HepG2 (cell line): ENCODE measurements around the gene PCDHGA7. TPM values are rescaled to one million over a fixed set of nuclear protein-coding genes. Genes with fewer than 3 reads are reported as not detected.

Source experiments
- ATAC-seq: fragments of 200-7000 bp; cut with Tn5 transposase; 3 replicates; pipeline ENCODE4 v1.9.1; 2020; ENCODE audit warnings: mild to moderate bottlenecking, moderate library complexity
- BruUV-seq: library from RNA; stranded (reverse); fragments of 400-500 nt; replicated peaks from 2 replicates; lab custom pipeline; 2021; lab: Mats Ljungman, UMichigan
- CTCF ChIA-PET: fragments of 300-600 bp; formaldehyde crosslinking; extraction: SDS; loops from one replicate; lab custom pipeline; 2021; ENCODE audit warnings: low total read pairs, inconsistent platforms, low intra/inter-chr PET ratio; lab: Yijun Ruan, JAX
- POLR2A ChIA-PET: fragments of 350-600 bp; sonication (Branson Sonifier 250); formaldehyde crosslinking; loops from one replicate; lab custom pipeline; 2020; ENCODE audit warnings: antibody characterized with exemption, inconsistent platforms; lab: Yijun Ruan, JAX
- DNase-seq: peaks from one replicate; pipeline ENCODE4 v3.0.0-alpha.2; 2015; ENCODE audit warnings: low spot score
- FAIRE-seq: peaks from 3 replicates; lab custom pipeline; 2011; peaks lifted over from hg19 to GRCh38; lab: Jason Lieb, UNC
- H2AFZ ChIP-seq: one replicate; pipeline ENCODE4 v1.6.1; 2011; ENCODE audit warnings: low read length, inconsistent platforms
- H3K27ac ChIP-seq: fragments of 300-600 bp; 3 replicates; pipeline ENCODE4 v1.8.0; 2011; ENCODE audit warnings: mixed run types, mild to moderate bottlenecking, mixed read lengths, low read length, inconsistent platforms; ENCODE audit not compliant: insufficient read depth; ENCODE audit errors: extremely low read length
- H3K27me3 ChIP-seq, 2 experiments: fragments of 200-600 bp in 1 of 2; 2 replicates in 1 of 2; 3 replicates in 1 of 2; pipeline versions ENCODE4 v1.6.0 to v1.8.0; 2011; ENCODE audit warnings: low read length in 2 of 2, mild to moderate bottlenecking in 2 of 2, moderate library complexity in 2 of 2, inconsistent platforms in 1 of 2; ENCODE audit not compliant: insufficient read depth in 2 of 2, control insufficient read depth in 1 of 2
- H3K36me3 ChIP-seq, 2 experiments: fragments of 200-600 bp in 1 of 2; replicated peaks in 1 of 2; 2 replicates in 1 of 2; 3 replicates in 1 of 2; pipeline versions ENCODE4 v1.5.1 to v1.8.0; 2011; ENCODE audit warnings: low read length in 2 of 2, inconsistent platforms in 1 of 2; ENCODE audit not compliant: insufficient read depth in 2 of 2, control insufficient read depth in 1 of 2
- H3K4me1 ChIP-seq: 2 replicates; pipeline ENCODE4 v1.5.1; 2012; ENCODE audit warnings: low read length, inconsistent platforms; ENCODE audit not compliant: insufficient read depth
- H3K4me2 ChIP-seq: 2 replicates; pipeline ENCODE4 v1.6.0; 2011; ENCODE audit warnings: low read depth, low read length, inconsistent platforms
- H3K4me3 ChIP-seq, 3 experiments: fragments of 200-600 bp in 1 of 3; sonication (generic), shearing (Covaris generic) in 1 of 3; replicated peaks in 1 of 3; 2 replicates each; pipeline ENCODE4 v1.5.1; 2011 to 2016; ENCODE audit warnings: low read length in 3 of 3, inconsistent platforms in 2 of 3, low read depth in 2 of 3, mild to moderate bottlenecking in 2 of 3, control low read depth in 1 of 3, mixed read lengths in 1 of 3; ENCODE audit not compliant: insufficient read depth in 1 of 3
- H3K79me2 ChIP-seq: one replicate; pipeline ENCODE4 v1.6.1; 2011; ENCODE audit warnings: low read length, inconsistent platforms; ENCODE audit not compliant: insufficient read depth
- H3K9ac ChIP-seq: 2 replicates; pipeline ENCODE4 v1.6.0; 2011; ENCODE audit warnings: mild to moderate bottlenecking, low read depth, low read length, inconsistent platforms; ENCODE audit not compliant: insufficient read depth
- H3K9me3 ChIP-seq: 2 replicates; pipeline ENCODE4 v1.5.1; 2012; ENCODE audit warnings: mild to moderate bottlenecking, low read length
- H4K20me1 ChIP-seq: 2 replicates; pipeline ENCODE4 v1.6.0; 2011; ENCODE audit warnings: inconsistent platforms, mild to moderate bottlenecking, low read length, moderate library complexity; ENCODE audit not compliant: insufficient read depth
- KDM6A ChIP-seq: IDR thresholded peaks from 2 replicates; pipeline ENCODE4 v1.6.1; 2016; ENCODE audit warnings: low read depth
- NFKB2 ChIP-seq: sonication (generic); formaldehyde crosslinking; IDR thresholded peaks from 2 replicates; pipeline ENCODE4 v1.4.0; 2020; ENCODE audit warnings: missing genetic modification reagents, borderline replicate concordance
- SMC3 ChIP-seq: IDR thresholded peaks from 2 replicates; pipeline ENCODE4 v1.6.1; 2011; ENCODE audit warnings: low read length, improper control_type of control experiment
- ZC3H13 ChIP-seq: sonication (generic); formaldehyde crosslinking; IDR thresholded peaks from 2 replicates; pipeline ENCODE4 v1.8.1; 2023; ENCODE audit warnings: mild to moderate bottlenecking, missing genetic modification reagents, moderate library complexity
- ZNF12 ChIP-seq: sonication (generic); formaldehyde crosslinking; IDR thresholded peaks from 2 replicates; pipeline ENCODE4 v1.5.0; 2020; ENCODE audit warnings: missing genetic modification reagents
- ZNF484 ChIP-seq: sonication (generic); formaldehyde crosslinking; IDR thresholded peaks from 2 replicates; pipeline ENCODE4 v1.5.1; 2020; ENCODE audit warnings: mild to moderate bottlenecking, low read depth, missing genetic modification reagents, borderline replicate concordance
- ZNF530 ChIP-seq: sonication (generic); formaldehyde crosslinking; IDR thresholded peaks from 2 replicates; pipeline ENCODE4 v1.5.0; 2020; ENCODE audit warnings: low read depth, mild to moderate bottlenecking, missing genetic modification reagents
- ZNF7 ChIP-seq: IDR thresholded peaks from 2 replicates; pipeline ENCODE4 v1.6.1; 2016; ENCODE audit warnings: missing biosample characterization, missing genetic modification reagents
- ZNF776 ChIP-seq: sonication (generic); formaldehyde crosslinking; IDR thresholded peaks from 2 replicates; pipeline ENCODE4 v1.4.0; 2020; ENCODE audit warnings: mild to moderate bottlenecking, missing genetic modification reagents
- ZZZ3 ChIP-seq: sonication (generic); formaldehyde crosslinking; IDR thresholded peaks from 2 replicates; pipeline ENCODE4 v1.4.0; 2020; ENCODE audit warnings: missing genetic modification reagents, mild to moderate bottlenecking, borderline replicate concordance
- WGBS: methylation state at CpG from one replicate; pipeline ENCODE4 v1.1.6; 2017; ENCODE audit warnings: low lambda C conversion rate; 5-methylcytosine and 5-hydroxymethylcytosine counted together
- in situ Hi-C: cut with HindIII; loops from 2 replicates; pipeline ENCODE4 v1.10.0; 2017; ENCODE audit warnings: low pct_unique_long_range_greater_than_20kb; ENCODE audit not compliant: extremely low pct_ligation_motif_present
- intact Hi-C: fragments of 100-400 bp; cut with micrococcal nuclease; formaldehyde crosslinking; loops from one replicate; pipeline ENCODE4 v1.10.0; 2022; ENCODE audit not compliant: unreplicated experiment
- polyA plus RNA-seq, 8 experiments: library from polyadenylated mRNA; depleted of rRNA in 3 of 8; stranded (reverse) in 7 of 8; unstranded in 1 of 8; fragments of >200 nt; fragmentation: Illumina TruSeq in 4 of 8; extraction: Trizol in 4 of 8; gene quantifications; 2 replicates each; pipeline versions ENCODE4 v1.2.1 to v1.2.3, GENCODE V29; 2011 to 2016; ENCODE audit warnings: low read depth in 4 of 8, missing spikeins in 1 of 8, mixed read lengths in 1 of 8; ENCODE audit not compliant: insufficient read depth in 1 of 8
- total RNA-seq, 5 experiments: library from RNA; depleted of rRNA; stranded (reverse); fragments of >200 nt; fragmentation: Illumina TruSeq; extraction: Trizol; gene quantifications; 2 replicates each; pipeline ENCODE4 v1.2.3, GENCODE V29; 2016; ENCODE audit warnings: low read depth in 1 of 5
- TF ChIP-seq, protein P1 (sequence below): IDR thresholded peaks from 2 replicates; pipeline ENCODE4 v1.6.1; 2016; ENCODE audit warnings: low read depth, borderline replicate concordance

PCDHGA7 gene
- total and polyA plus RNA-seq, 2 of the 13 experiments (the other 11 are each of a cell fraction or from before 2014, with no cell fraction given) = 0.11 to 0.31 TPM

DNA sequence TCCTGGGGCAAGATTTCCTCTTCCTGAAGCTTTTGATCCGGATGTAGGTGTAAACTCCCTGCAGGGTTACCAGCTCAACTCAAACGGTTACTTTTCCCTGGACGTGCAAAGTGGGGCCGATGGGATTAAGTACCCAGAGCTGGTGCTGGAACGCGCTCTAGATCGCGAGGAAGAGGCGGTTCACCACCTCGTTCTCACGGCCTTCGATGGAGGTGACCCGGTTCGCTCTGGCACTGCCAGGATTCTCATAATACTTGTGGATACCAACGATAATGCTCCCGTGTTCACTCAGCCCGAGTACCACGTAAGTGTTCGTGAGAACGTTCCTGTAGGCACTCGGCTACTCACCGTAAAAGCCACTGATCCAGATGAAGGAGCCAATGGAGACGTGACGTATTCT, 26.9 kb upstream of the PCDHGA7 start (continued):
- TF ChIP-seq ZZZ3 (CRISPR knock-in tag) = no peak
- TF ChIP-seq, all 625 proteins: peak for 0

- H3K27ac ChIP-seq = no peak overlapping the region
- POLR2A ChIA-PET = no interaction called here
- H3K27me3 ChIP-seq = no peaks in the 10 kb centered on the region
- TF ChIP-seq KDM6A (CRISPR knock-in tag) = no peak
- no peak for TF ChIP-seq NFKB2 (CRISPR knock-in tag)
- TF ChIP-seq ZNF776 (CRISPR knock-in tag) = no peak
- no peak for TF ChIP-seq ZNF484 (CRISPR knock-in tag)
- TF ChIP-seq, protein P1, sequence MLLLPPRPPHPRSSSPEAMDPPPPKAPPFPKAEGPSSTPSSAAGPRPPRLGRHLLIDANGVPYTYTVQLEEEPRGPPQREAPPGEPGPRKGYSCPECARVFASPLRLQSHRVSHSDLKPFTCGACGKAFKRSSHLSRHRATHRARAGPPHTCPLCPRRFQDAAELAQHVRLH (CRISPR knock-in tag) = no peak
- no peak for TF ChIP-seq ZNF530 (CRISPR knock-in tag)
- TF ChIP-seq ZNF12 (CRISPR knock-in tag) = no peak
- TF ChIP-seq ZNF7 (CRISPR knock-in tag) = no peak
- no peak for TF ChIP-seq ZC3H13 (CRISPR knock-in tag)
- TF ChIP-seq SMC3 = no peak
- TF ChIP-seq, all 625 proteins: peak for 0
- no peak overlapping the region for H3K9ac ChIP-seq
- no peaks in the 10 kb centered on the region for H4K20me1 ChIP-seq
- in situ Hi-C loops = loop anchor here (10.0 kb wide), 1 partner anchor 169 kb away; no protein-coding TSS in a partner anchor
- CTCF ChIA-PET = no interaction called here
- no TSS peak for BruUV-seq
- WGBS = 31% methylated on average over 4 of the region's 5 CpGs
- FAIRE-seq (no peak), ATAC-seq (no peak), DNase-seq (no peak)
- intact Hi-C loops = loop anchor here (10.0 kb wide), 1 partner anchor 169 kb away; no protein-coding TSS in a partner anchor
- H3K9me3 ChIP-seq = peaks cover 26% of the 10 kb centered on the region
- no peaks in the 10 kb centered on the region for H3K79me2 ChIP-seq
- H3K4me1 ChIP-seq = no peaks in the 10 kb centered on the region
- H3K4me2 ChIP-seq = no peak overlapping the region
- H3K4me3 ChIP-seq = no peak overlapping the region
- H2AFZ ChIP-seq = no peak overlapping the region
- no peaks in the 10 kb centered on the region for H3K36me3 ChIP-seq
Observed at GRCh38 chr5:141356133-141356532, 26.4 kb upstream of the PCDHGA7 start.
